HUES64 (cell line): ENCODE data around the gene IL36RN.

ENCODE experiments used
- H3K27ac ChIP-seq: 2 replicates; pipeline ENCODE4 v1.7.0; 2013; ENCODE audit warnings: low read depth, low read length, inconsistent platforms
- H3K27me3 ChIP-seq: 2 replicates; pipeline ENCODE4 v1.6.1; 2013; ENCODE audit warnings: mild to moderate bottlenecking, low read length; ENCODE audit not compliant: insufficient read depth
- H3K36me3 ChIP-seq: 2 replicates; pipeline ENCODE4 v1.6.1; 2013; ENCODE audit warnings: mild to moderate bottlenecking, low read length; ENCODE audit not compliant: insufficient read depth
- H3K4me1 ChIP-seq: 2 replicates; pipeline ENCODE4 v1.6.1; 2013; ENCODE audit warnings: mild to moderate bottlenecking, low read length, moderate library complexity; ENCODE audit not compliant: insufficient read depth
- H3K4me3 ChIP-seq: 2 replicates; pipeline ENCODE4 v1.5.1; 2013; ENCODE audit warnings: mild to moderate bottlenecking, low read length, moderate library complexity
- H3K9ac ChIP-seq: 2 replicates; pipeline ENCODE4 v1.6.1; 2013; ENCODE audit warnings: mild to moderate bottlenecking, low read depth, low read length
- H3K9me3 ChIP-seq: 2 replicates; pipeline ENCODE4 v1.6.1; 2013; ENCODE audit warnings: low read depth, low read length; ENCODE audit not compliant: insufficient read depth
- WGBS: fragments of 150-250, 120-280 bp; methylation state at CpG from one replicate; pipeline ENCODE4 v1.1.7; 2013; ENCODE audit warnings: missing lambda C conversion rate; 5-methylcytosine and 5-hydroxymethylcytosine counted together

IL36RN gene

DNA sequence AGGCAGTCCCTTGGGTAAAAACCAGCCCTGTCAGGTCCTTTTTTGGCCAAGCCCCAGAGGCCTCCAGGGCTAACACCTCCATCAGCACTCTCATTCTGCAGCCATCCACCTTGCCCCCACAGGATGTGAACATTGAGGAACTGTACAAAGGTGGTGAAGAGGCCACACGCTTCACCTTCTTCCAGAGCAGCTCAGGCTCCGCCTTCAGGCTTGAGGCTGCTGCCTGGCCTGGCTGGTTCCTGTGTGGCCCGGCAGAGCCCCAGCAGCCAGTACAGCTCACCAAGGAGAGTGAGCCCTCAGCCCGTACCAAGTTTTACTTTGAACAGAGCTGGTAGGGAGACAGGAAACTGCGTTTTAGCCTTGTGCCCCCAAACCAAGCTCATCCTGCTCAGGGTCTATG, 16.0 kb downstream of the IL36RN start:
- no peaks in the 10 kb centered on the region for H3K4me1 ChIP-seq
- no peaks in the 10 kb centered on the region for H3K36me3 ChIP-seq
- H3K9ac ChIP-seq = no peak overlapping the region
- no peaks in the 10 kb centered on the region for H3K9me3 ChIP-seq
- no peak overlapping the region for H3K27ac ChIP-seq
- WGBS = 84% methylated on average over 5 of the region's 5 CpGs
- no peak overlapping the region for H3K4me3 ChIP-seq
- no peaks in the 10 kb centered on the region for H3K27me3 ChIP-seq

GRCh38 chr2:113075600-113075999, 16.6 kb downstream of the IL36RN start:
- Histone ChIP-seq H3K4me3 (no peak overlapping the region), H3K27me3 (no peaks in the 10 kb centered on the region), H3K4me1 (no peaks in the 10 kb centered on the region), H3K27ac (no peak overlapping the region), H3K9me3 (no peaks in the 10 kb centered on the region), H3K9ac (no peak overlapping the region), H3K36me3 (no peaks in the 10 kb centered on the region)
- 98% methylated on average over 3 of the region's 3 CpGs for WGBS

GRCh38 chr2:113076954-113077669, 18.1 kb downstream of the IL36RN start:
- 91% methylated on average over 3 of the region's 3 CpGs for WGBS

DNA sequence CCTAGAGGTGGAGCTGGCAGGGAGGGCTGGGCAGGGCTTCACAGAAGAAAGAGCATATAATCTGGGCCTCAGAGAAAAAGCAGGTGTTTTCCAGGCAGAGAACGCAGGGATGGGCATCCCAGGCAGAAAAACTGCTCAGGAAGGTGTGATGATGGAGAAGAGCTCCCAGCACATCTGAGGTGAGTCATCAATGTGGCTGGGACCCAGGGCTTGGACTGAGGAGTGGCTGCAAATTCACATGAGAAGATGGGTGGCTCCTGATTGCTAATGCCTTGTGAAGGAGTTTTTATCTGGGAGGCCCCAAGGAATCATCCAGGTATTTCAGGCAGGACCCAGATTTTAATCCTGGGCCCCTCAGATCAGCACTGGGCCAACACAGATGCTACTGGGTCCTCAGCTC, 18.9 kb downstream of the IL36RN start:
- 62% methylated on average over 1 of the region's 1 CpG for WGBS
- H3K9ac ChIP-seq = no peak overlapping the region

More at GRCh38 chr2:113076954-113077669, 18.1 kb downstream of the IL36RN start:
- Histone ChIP-seq H3K4me3 (no peak overlapping the region), H3K4me1 (no peaks in the 10 kb centered on the region), H3K27me3 (no peaks in the 10 kb centered on the region), H3K9ac (no peak overlapping the region), H3K27ac (no peak overlapping the region), H3K36me3 (no peaks in the 10 kb centered on the region), H3K9me3 (no peaks in the 10 kb centered on the region)

DNA sequence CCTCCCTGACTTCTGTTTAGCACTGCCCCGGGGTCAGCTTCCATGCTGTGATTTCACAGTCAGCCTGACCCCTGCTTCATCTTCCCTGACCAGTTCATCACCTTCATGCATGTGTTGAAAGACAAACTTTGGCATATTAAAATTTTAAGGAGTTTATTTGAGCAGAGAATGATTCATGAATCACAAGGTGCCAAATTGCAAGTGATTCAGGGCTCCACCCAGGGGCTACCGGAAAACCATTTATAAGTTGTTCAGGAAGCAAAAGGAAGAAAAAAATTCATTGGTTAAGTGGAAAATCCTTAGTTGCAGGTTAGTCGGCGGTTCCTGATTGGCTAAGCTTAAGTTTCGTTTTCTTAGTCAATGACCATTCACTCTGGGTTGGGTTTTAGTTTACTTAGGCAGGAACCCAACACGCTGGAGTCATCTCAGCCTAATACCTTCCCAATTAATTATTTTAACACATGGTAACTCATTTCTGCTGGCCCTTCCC, 19.4 kb downstream of the IL36RN start:
- no peaks in the 10 kb centered on the region for H3K4me1 ChIP-seq
- no peak overlapping the region for H3K27ac ChIP-seq
- no peak overlapping the region for H3K9ac ChIP-seq
- WGBS = 81% methylated on average over 6 of the region's 6 CpGs
- H3K27me3 ChIP-seq = no peaks in the 10 kb centered on the region
- no peaks in the 10 kb centered on the region for H3K9me3 ChIP-seq
- H3K4me3 ChIP-seq = no peak overlapping the region
- H3K36me3 ChIP-seq = no peaks in the 10 kb centered on the region

More for the DNA sequence above, 18.9 kb downstream of the IL36RN start:
- H3K27me3 ChIP-seq = no peaks in the 10 kb centered on the region
- no peaks in the 10 kb centered on the region for H3K36me3 ChIP-seq
- H3K4me1 ChIP-seq = no peaks in the 10 kb centered on the region
- no peaks in the 10 kb centered on the region for H3K9me3 ChIP-seq
- H3K27ac ChIP-seq = no peak overlapping the region
- no peak overlapping the region for H3K4me3 ChIP-seq

DNA sequence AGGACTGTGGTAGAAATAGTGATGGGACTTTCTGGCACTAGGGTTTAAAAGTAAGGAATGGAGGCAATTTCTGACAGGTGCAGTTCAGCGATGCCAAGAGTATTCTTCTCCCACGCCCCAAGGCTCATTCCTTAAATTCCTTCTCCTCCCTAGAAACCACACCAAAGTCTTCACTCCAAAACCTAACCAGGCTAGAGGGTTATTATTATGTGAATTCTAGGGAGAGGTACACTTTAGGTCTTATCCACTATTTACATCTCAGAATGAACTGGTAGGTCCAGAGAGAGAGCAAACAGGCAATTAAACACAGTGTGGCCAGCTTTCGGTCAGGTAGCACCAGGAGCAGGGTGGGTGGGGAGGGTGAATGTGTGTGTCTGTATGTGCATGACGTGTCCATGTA, 20.1 kb downstream of the IL36RN start:
- no peaks in the 10 kb centered on the region for H3K36me3 ChIP-seq
- no peaks in the 10 kb centered on the region for H3K4me1 ChIP-seq
- H3K27me3 ChIP-seq = no peaks in the 10 kb centered on the region
- H3K27ac ChIP-seq = no peak overlapping the region
- no peak overlapping the region for H3K9ac ChIP-seq
- WGBS = 83% methylated on average over 4 of the region's 4 CpGs
- no peaks in the 10 kb centered on the region for H3K9me3 ChIP-seq
- no peak overlapping the region for H3K4me3 ChIP-seq

DNA sequence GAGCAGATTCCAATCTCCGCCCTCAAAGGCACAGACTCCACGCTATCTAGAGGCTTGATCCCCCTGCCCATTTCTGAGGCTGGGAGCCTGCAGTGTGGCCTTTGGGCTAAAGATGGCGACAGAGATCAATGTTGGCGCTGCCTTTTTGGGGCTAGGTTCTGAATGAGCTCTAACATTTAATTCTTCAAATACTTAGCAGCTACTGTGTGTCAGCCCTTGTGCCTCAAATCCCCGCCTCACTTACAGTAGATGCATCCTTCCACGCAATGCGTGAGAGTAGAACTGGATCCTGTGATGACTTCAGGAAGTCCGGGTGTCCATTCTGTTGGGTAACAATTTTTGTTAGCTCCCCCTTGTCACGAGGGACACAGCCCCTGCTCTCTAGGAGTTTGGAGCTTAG, 21.1 kb downstream of the IL36RN start:
- Histone ChIP-seq H3K9me3 (no peaks in the 10 kb centered on the region), H3K27me3 (no peaks in the 10 kb centered on the region), H3K4me3 (no peak overlapping the region), H3K9ac (no peak overlapping the region), H3K27ac (no peak overlapping the region), H3K4me1 (no peaks in the 10 kb centered on the region), H3K36me3 (no peaks in the 10 kb centered on the region)
- 42% methylated on average over 8 of the region's 9 CpGs for WGBS

GRCh38 chr2:113081488-113082210, 22.7 kb downstream of the IL36RN start:
- Histone ChIP-seq H3K4me1 (no peaks in the 10 kb centered on the region), H3K4me3 (no peak overlapping the region), H3K36me3 (no peaks in the 10 kb centered on the region), H3K27me3 (no peaks in the 10 kb centered on the region), H3K9ac (no peak overlapping the region), H3K9me3 (no peaks in the 10 kb centered on the region), H3K27ac (no peak overlapping the region)
- WGBS = 84% methylated on average over 2 of the region's 2 CpGs

GRCh38 chr2:113083296-113083695, 24.3 kb downstream of the IL36RN start:
- Histone ChIP-seq H3K9ac (no peak overlapping the region), H3K36me3 (no peaks in the 10 kb centered on the region), H3K4me1 (no peaks in the 10 kb centered on the region), H3K27ac (no peak overlapping the region), H3K9me3 (no peaks in the 10 kb centered on the region), H3K4me3 (no peak overlapping the region), H3K27me3 (no peaks in the 10 kb centered on the region)
- 90% methylated on average over 8 of the region's 8 CpGs for WGBS

DNA sequence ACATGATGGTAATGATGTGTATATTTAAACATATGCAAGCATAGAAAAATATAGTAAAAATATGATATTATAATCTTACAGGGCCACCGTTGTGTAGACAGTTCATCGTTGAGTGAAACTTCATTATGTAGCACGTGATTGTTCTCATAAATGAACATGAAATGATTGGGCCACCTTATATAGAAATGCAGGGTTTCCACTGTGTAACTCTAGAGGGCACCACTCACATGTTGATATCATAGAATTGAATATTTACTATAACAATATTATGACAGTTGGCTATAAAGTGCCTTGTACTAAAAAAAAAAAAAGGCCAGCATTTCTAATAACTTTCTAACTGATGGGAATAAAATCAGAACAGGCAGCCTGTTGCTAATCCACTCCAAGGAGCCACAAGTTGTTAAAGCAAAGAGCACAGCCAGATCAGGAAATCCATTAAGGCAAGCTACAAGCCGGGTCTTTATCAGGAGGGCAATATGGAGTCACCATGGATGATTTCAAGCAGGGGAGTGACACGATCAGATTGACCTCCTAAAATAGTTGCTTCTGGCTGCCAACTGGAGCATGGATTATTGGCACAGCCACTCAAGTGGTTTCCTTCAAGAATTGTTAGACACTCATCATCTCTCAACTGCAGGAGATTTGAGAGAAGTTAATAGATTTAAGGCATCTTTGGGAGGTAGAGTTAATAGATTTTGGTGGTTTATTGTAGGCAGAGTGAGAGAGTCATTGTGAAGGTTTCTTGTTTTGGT, 25.4 kb downstream of the IL36RN start:
- Histone ChIP-seq H3K4me1 (no peaks in the 10 kb centered on the region), H3K4me3 (no peak overlapping the region), H3K9me3 (no peaks in the 10 kb centered on the region), H3K9ac (no peak overlapping the region), H3K27me3 (no peaks in the 10 kb centered on the region; the same call in 1 of the 2 replicates), H3K27ac (no peak overlapping the region), H3K36me3 (no peaks in the 10 kb centered on the region)
- 75% methylated on average over 5 of the region's 5 CpGs for WGBS

GRCh38 chr2:113085542-113085941, 26.5 kb downstream of the IL36RN start:
- no peak overlapping the region for H3K27ac ChIP-seq
- H3K9ac ChIP-seq = no peak overlapping the region
- no peaks in the 10 kb centered on the region for H3K9me3 ChIP-seq
- H3K4me3 ChIP-seq = no peak overlapping the region
- WGBS = 81% methylated on average over 2 of the region's 2 CpGs
- peaks cover 4% of the 10 kb centered on the region for H3K27me3 ChIP-seq
- no peaks in the 10 kb centered on the region for H3K36me3 ChIP-seq
- H3K4me1 ChIP-seq = no peaks in the 10 kb centered on the region
